Large intestine (tissue), 3 donors: Measurements from ENCODE around the gene ADARB2. TPM values are rescaled to one million over a fixed set of nuclear protein-coding genes. Genes with fewer than 3 reads are reported as not detected.

Source experiments
- DNase-seq, 2 donors: peaks; one replicate each; pipeline versions ENCODE4 v3.0.0 to v3.0.0-alpha.2; 2013
- H3K27ac ChIP-seq: one replicate; pipeline ENCODE4 v1.5.1; 2013; ENCODE audit warnings: low read length
- H3K27me3 ChIP-seq: 2 replicates; pipeline ENCODE4 v1.6.1; 2013; ENCODE audit warnings: low read length; ENCODE audit not compliant: control insufficient read depth, insufficient read depth
- H3K36me3 ChIP-seq: 2 replicates; pipeline ENCODE4 v1.6.1; 2013; ENCODE audit warnings: low read length; ENCODE audit not compliant: control insufficient read depth, insufficient read depth
- H3K4me1 ChIP-seq: one replicate; pipeline ENCODE4 v1.6.1; 2013; ENCODE audit warnings: low read length; ENCODE audit not compliant: control insufficient read depth, insufficient read depth
- H3K4me3 ChIP-seq: one replicate; pipeline ENCODE4 v1.5.1; 2013; ENCODE audit warnings: low read length
- H3K9me3 ChIP-seq: one replicate; pipeline ENCODE4 v1.6.1; 2013; ENCODE audit warnings: mild to moderate bottlenecking, low read depth, low read length, moderate library complexity; ENCODE audit not compliant: control insufficient read depth
- WGBS: methylation state at CpG from one replicate; pipeline ENCODE4 v1.1.5; 2013; ENCODE audit warnings: low lambda C conversion rate; ENCODE audit not compliant: insufficient coverage; 5-methylcytosine and 5-hydroxymethylcytosine counted together
- polyA plus RNA-seq: library from polyadenylated mRNA; unstranded; fragments of 120-200 nt; gene quantifications from one replicate; pipeline ENCODE4 v1.2.1, GENCODE V29; 2013

Gene ADARB2
- polyA plus RNA-seq, 1 donor, result 0.52 TPM

GRCh38 chr10:1173091-1173490 lies 564.2 kb downstream of the ADARB2 start:
- no peak overlapping the region for H3K27ac ChIP-seq
- DNase-seq, result no peak
- no CpG with 5 or more reads among the region's 27 CpGs for WGBS

DNA sequence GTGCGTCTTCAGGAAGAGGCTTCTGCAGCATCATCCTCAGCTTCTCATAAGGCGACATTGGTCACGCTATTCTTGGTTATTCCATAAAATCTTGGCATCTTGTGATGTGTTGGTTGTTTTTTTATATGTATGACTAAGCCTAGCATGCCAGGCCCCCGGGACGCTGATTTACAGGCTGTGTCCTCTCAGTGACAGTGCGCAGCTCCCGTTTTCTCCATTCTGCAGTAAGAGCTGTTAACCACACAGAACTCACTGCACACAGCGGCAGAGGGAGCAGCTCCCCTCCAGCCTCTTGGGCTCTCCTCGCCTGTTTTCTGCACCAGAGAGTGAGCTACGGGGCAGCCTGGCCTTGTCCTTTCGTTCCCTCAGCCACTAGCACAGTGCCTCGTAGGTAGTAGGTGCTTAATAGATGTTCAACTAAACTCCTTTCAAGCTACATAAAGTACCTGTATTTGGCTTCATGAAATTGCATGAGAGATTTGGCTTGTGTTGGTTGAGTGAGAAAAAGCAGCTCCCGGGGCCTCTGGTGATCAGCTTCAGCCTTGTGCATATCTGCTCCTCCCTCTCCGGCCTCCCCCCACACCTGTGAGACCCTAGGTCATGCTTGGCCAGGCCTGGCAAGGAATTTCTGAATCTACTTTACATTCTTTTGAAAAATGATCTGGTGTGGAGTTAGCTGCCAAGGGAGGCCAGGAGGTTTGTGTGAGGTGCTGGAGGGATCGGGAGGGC lies 564.9 kb downstream of the ADARB2 start:
- no peak for DNase-seq
- Histone ChIP-seq H3K27me3 (no peaks in the 10 kb centered on the region), H3K4me1 (no peaks in the 10 kb centered on the region), H3K4me3 (no peak overlapping the region), H3K27ac (no peak overlapping the region), H3K36me3 (no peaks in the 10 kb centered on the region), H3K9me3 (no peaks in the 10 kb centered on the region)
- WGBS, result no CpG with 5 or more reads among the region's 15 CpGs

More at GRCh38 chr10:1173091-1173490, 564.2 kb downstream of the ADARB2 start:
- Histone ChIP-seq H3K27me3 (no peaks in the 10 kb centered on the region), H3K36me3 (no peaks in the 10 kb centered on the region), H3K9me3 (no peaks in the 10 kb centered on the region), H3K4me3 (no peak overlapping the region), H3K4me1 (no peaks in the 10 kb centered on the region)

DNA sequence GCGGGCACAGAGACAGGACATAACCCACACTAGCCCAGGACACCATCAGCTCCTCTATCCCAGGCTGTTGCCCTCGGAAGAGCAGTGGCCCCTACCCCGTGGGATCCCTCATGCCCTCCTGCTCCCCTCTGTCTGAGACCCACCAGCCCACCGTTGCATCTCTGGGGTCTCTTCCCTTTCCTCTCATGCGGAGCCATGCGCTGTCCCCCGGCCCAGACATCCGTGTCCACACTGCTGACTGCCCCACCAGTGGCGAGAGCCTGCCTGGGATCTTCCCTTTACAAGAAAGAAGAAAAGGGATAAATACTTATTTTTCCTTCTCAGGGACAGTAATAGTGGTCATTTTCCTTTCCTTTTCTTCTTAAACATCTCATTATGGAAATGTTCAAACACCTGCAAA lies 565.7 kb downstream of the ADARB2 start:
- H3K27me3 ChIP-seq, result no peaks in the 10 kb centered on the region
- no peak overlapping the region for H3K27ac ChIP-seq
- no peak for DNase-seq
- no peaks in the 10 kb centered on the region for H3K36me3 ChIP-seq
- no CpG with 5 or more reads among the region's 9 CpGs for WGBS
- H3K9me3 ChIP-seq, result no peaks in the 10 kb centered on the region
- H3K4me1 ChIP-seq, result no peaks in the 10 kb centered on the region
- H3K4me3 ChIP-seq, result no peak overlapping the region

- Histone ChIP-seq H3K4me1 (no peaks in the 10 kb centered on the region), H3K27ac (no peak overlapping the region), H3K9me3 (no peaks in the 10 kb centered on the region), H3K27me3 (no peaks in the 10 kb centered on the region), H3K4me3 (no peak overlapping the region), H3K36me3 (no peaks in the 10 kb centered on the region)
- no peak for DNase-seq
- WGBS, result no CpG with 5 or more reads among the region's 4 CpGs
Measured at GRCh38 chr10:1171182-1171581, 566.1 kb downstream of the ADARB2 start.

DNA sequence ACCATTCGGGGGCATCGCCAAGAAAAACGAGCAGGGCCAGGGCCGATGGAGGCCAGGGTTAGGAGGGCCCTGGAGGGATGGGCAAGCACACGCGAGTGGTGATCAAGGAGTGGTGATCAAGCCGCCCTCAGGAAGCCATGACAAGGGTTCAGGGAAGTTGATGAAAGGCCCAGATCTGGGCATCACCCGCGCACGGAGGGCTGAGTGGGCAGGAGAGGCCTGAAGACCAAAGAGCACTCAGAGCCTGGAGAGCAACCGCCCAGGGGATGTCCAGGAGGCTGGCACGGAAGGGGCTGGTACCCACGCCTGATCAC lies 566.5 kb downstream of the ADARB2 start:
- Histone ChIP-seq H3K9me3 (no peaks in the 10 kb centered on the region), H3K27me3 (no peaks in the 10 kb centered on the region), H3K36me3 (no peaks in the 10 kb centered on the region), H3K4me3 (no peak overlapping the region), H3K27ac (no peak overlapping the region), H3K4me1 (no peaks in the 10 kb centered on the region)
- no CpG with 5 or more reads among the region's 13 CpGs for WGBS
- DNase-seq, result no peak

DNA sequence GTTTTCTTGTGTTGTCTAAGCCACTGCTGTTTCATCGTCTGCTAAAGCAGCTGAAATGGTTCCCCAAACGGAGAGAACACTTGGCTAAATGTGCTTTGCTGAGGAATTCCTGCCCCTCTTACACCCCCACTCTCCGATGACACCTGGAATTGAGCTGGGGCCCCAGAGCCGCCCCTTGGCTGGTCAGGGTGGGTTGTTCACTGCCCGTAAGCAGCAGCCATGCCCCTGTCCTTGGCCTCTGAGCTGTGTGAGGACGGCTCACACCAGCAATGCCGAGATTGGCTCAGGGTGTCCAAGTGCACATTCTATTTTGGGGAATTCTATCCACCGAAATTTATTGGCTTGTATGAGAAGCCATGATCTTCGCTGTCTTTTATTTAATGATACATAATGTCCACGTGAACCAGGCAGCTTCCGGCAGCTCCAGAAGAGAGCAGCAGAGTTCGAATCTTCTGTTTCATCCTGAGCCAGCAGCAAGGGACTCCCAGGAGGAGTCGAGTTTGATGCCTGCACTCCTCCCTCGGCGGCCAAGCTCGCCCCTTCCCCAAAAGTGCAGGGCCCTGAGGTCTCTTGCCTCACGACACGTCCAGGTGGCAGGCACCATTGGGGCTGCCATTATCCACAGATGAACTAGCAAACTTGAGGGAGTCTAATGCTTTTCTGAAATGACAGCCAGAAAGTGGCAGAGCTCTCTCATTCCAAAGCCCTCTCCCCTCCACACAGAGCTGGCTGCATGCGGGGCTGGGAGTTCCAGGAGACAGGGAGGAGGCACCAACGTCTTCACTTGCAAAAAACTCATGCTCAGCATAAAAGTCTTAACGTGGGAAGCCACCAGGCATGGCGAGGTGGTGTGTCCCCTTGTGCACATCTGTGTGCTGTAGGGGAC lies 567.1 kb downstream of the ADARB2 start:
- H3K9me3 ChIP-seq, result no peaks in the 10 kb centered on the region
- H3K27me3 ChIP-seq, result no peaks in the 10 kb centered on the region
- DNase-seq, result no peak
- H3K36me3 ChIP-seq, result no peaks in the 10 kb centered on the region
- WGBS, result no CpG with 5 or more reads among the region's 22 CpGs
- no peaks in the 10 kb centered on the region for H3K4me1 ChIP-seq
- no peak overlapping the region for H3K4me3 ChIP-seq
- no peak overlapping the region for H3K27ac ChIP-seq

DNA sequence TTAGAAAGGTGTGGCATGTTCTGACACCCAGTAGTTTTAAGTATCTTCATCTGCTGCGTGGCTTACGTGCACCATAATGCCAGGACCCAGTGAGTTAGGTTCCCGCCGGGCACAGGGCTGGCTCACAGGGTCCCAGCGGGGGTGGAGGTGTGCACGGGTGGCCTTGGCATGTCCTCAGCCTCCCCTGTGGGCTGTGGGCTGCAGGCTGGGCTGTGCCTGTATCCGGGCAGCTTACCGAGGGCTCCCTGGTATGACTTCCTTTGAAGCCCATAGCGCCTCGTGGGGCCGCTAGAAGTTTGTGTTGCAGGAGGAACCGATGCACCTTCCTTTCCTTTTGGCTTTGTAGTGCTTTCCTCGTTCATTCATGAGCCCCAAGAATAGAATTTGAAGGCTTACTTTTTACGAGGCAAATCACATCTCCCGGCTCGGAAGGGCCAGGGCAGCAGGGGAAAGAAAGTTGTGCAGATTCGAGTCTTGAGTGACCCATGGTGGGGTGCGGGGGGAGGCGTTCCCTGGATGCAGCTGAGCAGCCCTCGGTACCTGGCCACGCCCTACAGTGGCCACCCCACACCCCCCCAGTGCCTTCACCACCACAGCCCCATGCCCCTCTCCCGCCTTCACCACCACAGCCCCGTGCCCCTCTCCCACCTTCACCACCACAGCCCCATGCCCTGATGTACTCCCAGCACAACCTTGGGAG lies 568.0 kb downstream of the ADARB2 start:
- Histone ChIP-seq H3K27me3 (no peaks in the 10 kb centered on the region), H3K4me1 (no peaks in the 10 kb centered on the region), H3K36me3 (no peaks in the 10 kb centered on the region), H3K9me3 (no peaks in the 10 kb centered on the region), H3K4me3 (no peak overlapping the region), H3K27ac (no peak overlapping the region)
- 80% methylated on average over 1 of the region's 23 CpGs for WGBS
- DNase-seq, result no peak

DNA sequence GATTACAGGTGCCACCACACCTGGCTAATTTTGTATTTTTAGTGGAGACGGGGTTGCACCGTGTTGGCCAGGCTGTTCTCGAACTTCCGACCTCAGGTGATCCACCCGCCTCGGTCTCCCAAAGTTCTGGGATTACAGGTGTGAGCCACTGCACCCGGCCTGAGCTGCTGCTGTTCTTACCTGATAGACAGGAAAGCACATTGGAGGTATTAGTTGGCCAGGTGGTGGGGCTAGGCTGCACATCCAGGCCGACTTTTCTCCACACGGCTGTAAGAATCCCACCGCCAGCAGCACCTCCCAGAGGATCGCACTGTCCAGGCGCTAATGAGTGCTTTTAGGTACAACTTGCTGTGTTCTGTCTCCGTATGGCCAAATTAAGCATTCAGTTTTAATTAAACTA lies 568.6 kb downstream of the ADARB2 start:
- Histone ChIP-seq H3K4me1 (no peaks in the 10 kb centered on the region), H3K27me3 (no peaks in the 10 kb centered on the region), H3K36me3 (no peaks in the 10 kb centered on the region), H3K9me3 (no peaks in the 10 kb centered on the region), H3K27ac (no peak overlapping the region), H3K4me3 (no peak overlapping the region)
- no CpG with 5 or more reads among the region's 13 CpGs for WGBS
- DNase-seq, result no peak

DNA sequence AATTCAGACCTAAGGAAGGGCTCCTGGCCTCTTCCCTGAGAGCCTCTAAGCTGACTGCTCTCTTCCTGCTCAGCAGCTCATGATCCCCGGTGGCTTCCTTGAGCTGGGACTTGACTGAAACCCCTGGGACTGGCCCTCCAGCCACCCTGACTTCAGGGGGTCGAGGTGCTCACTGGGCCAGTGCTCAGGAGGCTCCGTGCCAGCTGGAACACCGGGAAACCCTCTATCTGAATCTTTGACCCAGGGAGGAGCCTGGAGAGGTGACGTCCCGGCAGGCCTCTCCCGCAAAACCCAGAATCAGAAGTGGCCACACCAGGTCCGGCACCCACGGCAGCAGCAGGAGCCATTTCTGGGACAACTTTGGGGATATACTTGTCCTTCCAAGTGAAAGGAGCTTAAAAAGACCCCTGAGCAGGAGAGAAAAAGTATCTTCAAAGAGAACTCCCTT lies 570.5 kb downstream of the ADARB2 start:
- no peak overlapping the region for H3K27ac ChIP-seq
- DNase-seq, result no peak

GRCh38 chr10:1166101-1166827 lies 571.1 kb downstream of the ADARB2 start:
- no peak overlapping the region for H3K4me3 ChIP-seq
- H3K36me3 ChIP-seq, result no peaks in the 10 kb centered on the region
- H3K9me3 ChIP-seq, result no peaks in the 10 kb centered on the region
- no peak for DNase-seq
- H3K27me3 ChIP-seq, result no peaks in the 10 kb centered on the region
- WGBS, result no CpG with 5 or more reads among the region's 15 CpGs
- no peak overlapping the region for H3K27ac ChIP-seq
- H3K4me1 ChIP-seq, result no peaks in the 10 kb centered on the region

More for the DNA sequence above, 570.5 kb downstream of the ADARB2 start:
- H3K9me3 ChIP-seq, result no peaks in the 10 kb centered on the region
- WGBS, result no CpG with 5 or more reads among the region's 9 CpGs
- no peaks in the 10 kb centered on the region for H3K4me1 ChIP-seq
- H3K27me3 ChIP-seq, result no peaks in the 10 kb centered on the region
- H3K36me3 ChIP-seq, result no peaks in the 10 kb centered on the region
- H3K4me3 ChIP-seq, result no peak overlapping the region
